Esophagus muscularis mucosa (tissue), 4 donors: Measurements from ENCODE around the gene CASS4. TPM values are rescaled to one million over a fixed set of nuclear protein-coding genes. Genes with fewer than 3 reads are reported as not detected.

Experiments
- DNase-seq: peaks from one replicate; pipeline ENCODE4 v3.0.0-alpha.2; 2017; ENCODE audit errors: extremely low spot score
- H3K27ac ChIP-seq, 4 donors: fragments of 200-600 bp; sonication (generic); replicated peaks in 1 of 4; 1 replicate in 3 of 4; 2 replicates in 1 of 4; pipeline ENCODE4 v1.5.1; 2016 to 2019; ENCODE audit warnings: mild to moderate bottlenecking in 1 of 4
- H3K27me3 ChIP-seq, 4 donors: fragments of 200-600 bp; sonication (generic); one replicate each; pipeline versions ENCODE4 v1.5.1 to v1.6.0; 2016 to 2019
- H3K36me3 ChIP-seq, 4 donors: fragments of 200-600 bp; sonication (generic); one replicate each; pipeline ENCODE4 v1.5.1; 2016 to 2019
- H3K4me1 ChIP-seq, 4 donors: fragments of 200-600 bp; sonication (generic); one replicate each; pipeline ENCODE4 v1.5.1; 2016 to 2019
- H3K4me3 ChIP-seq, 4 donors: fragments of 200-600 bp; sonication (generic); 1 replicate in 2 of 4; 2 replicates in 2 of 4; pipeline ENCODE4 v1.5.1; 2016 to 2019; ENCODE audit warnings: mild to moderate bottlenecking in 4 of 4, moderate library complexity in 1 of 4
- H3K9me3 ChIP-seq, 4 donors: fragments of 200-600 bp; sonication (generic); 1 replicate in 3 of 4; 2 replicates in 1 of 4; pipeline ENCODE4 v1.5.1; 2016 to 2019
- EP300 ChIP-seq: sonication (generic); formaldehyde crosslinking; IDR thresholded peaks from one replicate; pipeline ENCODE4 v1.6.1; 2017; ENCODE audit warnings: antibody characterized with exemption
- POLR2A ChIP-seq: fragments of 450-650 bp; IDR thresholded peaks from one replicate; pipeline ENCODE4 v1.6.1; 2017; ENCODE audit warnings: antibody characterized with exemption, moderate library complexity, mild to moderate bottlenecking, low read depth
- POLR2AphosphoS5 ChIP-seq, 2 donors: sonication (generic); formaldehyde crosslinking; IDR thresholded peaks; one replicate each; pipeline ENCODE4 v1.6.1; 2017; ENCODE audit warnings: antibody characterized with exemption in 2 of 2
- WGBS: methylation state at CpG from one replicate; pipeline ENCODE4 v1.1.5; 2018; 5-methylcytosine and 5-hydroxymethylcytosine counted together
- intact Hi-C: fragments of 100-400 bp; cut with DNase I; formaldehyde crosslinking; loops from one replicate; pipeline ENCODE4 v1.15.1; 2023
- total RNA-seq, 4 donors: library from RNA; depleted of rRNA; stranded (reverse); fragments of >200 nt; gene quantifications; one replicate each; pipeline versions ENCODE4 v1.1.0 to v1.2.1, GENCODE V29; 2016
- TF ChIP-seq, protein P1 (sequence below), 3 experiments: fragments of 200-600 bp in 2 of 3; fragments of 450-650 bp in 1 of 3; sonication (generic) in 2 of 3; IDR thresholded peaks; one replicate each; pipeline ENCODE4 v1.5.1; 2017 to 2019; ENCODE audit warnings: antibody characterized with exemption in 3 of 3, mild to moderate bottlenecking in 2 of 3, moderate library complexity in 1 of 3

Gene CASS4, protein sequence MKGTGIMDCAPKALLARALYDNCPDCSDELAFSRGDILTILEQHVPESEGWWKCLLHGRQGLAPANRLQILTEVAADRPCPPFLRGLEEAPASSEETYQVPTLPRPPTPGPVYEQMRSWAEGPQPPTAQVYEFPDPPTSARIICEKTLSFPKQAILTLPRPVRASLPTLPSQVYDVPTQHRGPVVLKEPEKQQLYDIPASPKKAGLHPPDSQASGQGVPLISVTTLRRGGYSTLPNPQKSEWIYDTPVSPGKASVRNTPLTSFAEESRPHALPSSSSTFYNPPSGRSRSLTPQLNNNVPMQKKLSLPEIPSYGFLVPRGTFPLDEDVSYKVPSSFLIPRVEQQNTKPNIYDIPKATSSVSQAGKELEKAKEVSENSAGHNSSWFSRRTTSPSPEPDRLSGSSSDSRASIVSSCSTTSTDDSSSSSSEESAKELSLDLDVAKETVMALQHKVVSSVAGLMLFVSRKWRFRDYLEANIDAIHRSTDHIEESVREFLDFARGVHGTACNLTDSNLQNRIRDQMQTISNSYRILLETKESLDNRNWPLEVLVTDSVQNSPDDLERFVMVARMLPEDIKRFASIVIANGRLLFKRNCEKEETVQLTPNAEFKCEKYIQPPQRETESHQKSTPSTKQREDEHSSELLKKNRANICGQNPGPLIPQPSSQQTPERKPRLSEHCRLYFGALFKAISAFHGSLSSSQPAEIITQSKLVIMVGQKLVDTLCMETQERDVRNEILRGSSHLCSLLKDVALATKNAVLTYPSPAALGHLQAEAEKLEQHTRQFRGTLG
- total RNA-seq: 1 to 10 TPM; 3.1 to 8.1 (median 5.4) TPM

DNA sequence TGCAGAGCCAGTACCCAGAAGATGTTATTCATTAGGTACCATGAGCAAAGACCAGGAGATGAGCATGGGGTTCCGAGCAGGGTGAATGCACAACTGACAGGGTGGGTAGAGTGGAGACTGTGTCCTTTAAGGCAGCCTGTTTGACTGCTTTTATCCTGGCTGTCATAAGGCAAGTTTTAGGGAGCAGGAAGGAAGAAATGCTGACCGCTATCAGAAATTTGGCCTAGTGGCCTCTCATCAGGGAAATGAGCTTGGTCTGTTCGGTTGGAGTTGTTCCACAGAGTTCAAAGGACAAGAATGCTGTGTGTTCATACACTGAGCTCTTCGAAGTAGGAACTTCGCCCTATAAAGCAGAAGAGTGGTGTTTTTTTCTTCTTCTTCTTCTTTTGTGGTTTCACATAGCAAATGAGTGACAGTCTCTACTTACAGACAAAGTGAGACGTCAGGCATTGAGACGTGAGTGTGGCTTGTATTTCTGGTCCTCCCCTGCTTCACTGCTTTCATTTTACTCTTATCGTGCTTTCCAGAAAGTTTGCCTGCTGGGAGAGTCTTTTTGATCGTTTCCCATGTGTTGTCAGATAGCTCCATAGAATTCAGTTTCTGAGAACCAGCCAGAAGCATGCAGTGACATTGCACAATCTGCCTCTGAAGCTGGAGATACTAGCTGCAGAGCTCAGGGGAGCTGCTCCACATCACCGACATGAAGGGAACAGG lies at the start of gene CASS4:
TSS of gene CASS4 (plus strand) at position 502 of the 714 bp plus-strand sequence. CDS start at position 701, 199 bp downstream.
- 37% methylated on average over 9 of the region's 10 CpGs for WGBS
- H3K9me3 ChIP-seq: no peaks in the 10 kb centered on the region
- TF ChIP-seq POLR2A (no peak), POLR2AphosphoS5 (IDR thresholded peaks at IDR 0.05) (peak in 1 of 2 donors; percentile 6), EP300 (no peak)
- TF ChIP-seq, protein P1, sequence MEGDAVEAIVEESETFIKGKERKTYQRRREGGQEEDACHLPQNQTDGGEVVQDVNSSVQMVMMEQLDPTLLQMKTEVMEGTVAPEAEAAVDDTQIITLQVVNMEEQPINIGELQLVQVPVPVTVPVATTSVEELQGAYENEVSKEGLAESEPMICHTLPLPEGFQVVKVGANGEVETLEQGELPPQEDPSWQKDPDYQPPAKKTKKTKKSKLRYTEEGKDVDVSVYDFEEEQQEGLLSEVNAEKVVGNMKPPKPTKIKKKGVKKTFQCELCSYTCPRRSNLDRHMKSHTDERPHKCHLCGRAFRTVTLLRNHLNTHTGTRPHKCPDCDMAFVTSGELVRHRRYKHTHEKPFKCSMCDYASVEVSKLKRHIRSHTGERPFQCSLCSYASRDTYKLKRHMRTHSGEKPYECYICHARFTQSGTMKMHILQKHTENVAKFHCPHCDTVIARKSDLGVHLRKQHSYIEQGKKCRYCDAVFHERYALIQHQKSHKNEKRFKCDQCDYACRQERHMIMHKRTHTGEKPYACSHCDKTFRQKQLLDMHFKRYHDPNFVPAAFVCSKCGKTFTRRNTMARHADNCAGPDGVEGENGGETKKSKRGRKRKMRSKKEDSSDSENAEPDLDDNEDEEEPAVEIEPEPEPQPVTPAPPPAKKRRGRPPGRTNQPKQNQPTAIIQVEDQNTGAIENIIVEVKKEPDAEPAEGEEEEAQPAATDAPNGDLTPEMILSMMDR (IDR thresholded peaks at IDR 0.05): no peak
- H3K4me3 ChIP-seq: peak within 1 kb of the TSS; percentile 15 to 40 (median 28)
- H3K27ac ChIP-seq: peak within 1 kb of the TSS; percentile 39 to 60 (median 53)
- peaks cover 9 to 22% (median 15%) of the 10 kb centered on the region in 4 donors for H3K36me3 ChIP-seq
- intact Hi-C loops: no loop called here
- no peaks in the 10 kb centered on the region for H3K27me3 ChIP-seq
- peaks cover 9 to 30% (median 16%) of the 10 kb centered on the region in 4 donors for H3K4me1 ChIP-seq
- no peak for DNase-seq

DNA sequence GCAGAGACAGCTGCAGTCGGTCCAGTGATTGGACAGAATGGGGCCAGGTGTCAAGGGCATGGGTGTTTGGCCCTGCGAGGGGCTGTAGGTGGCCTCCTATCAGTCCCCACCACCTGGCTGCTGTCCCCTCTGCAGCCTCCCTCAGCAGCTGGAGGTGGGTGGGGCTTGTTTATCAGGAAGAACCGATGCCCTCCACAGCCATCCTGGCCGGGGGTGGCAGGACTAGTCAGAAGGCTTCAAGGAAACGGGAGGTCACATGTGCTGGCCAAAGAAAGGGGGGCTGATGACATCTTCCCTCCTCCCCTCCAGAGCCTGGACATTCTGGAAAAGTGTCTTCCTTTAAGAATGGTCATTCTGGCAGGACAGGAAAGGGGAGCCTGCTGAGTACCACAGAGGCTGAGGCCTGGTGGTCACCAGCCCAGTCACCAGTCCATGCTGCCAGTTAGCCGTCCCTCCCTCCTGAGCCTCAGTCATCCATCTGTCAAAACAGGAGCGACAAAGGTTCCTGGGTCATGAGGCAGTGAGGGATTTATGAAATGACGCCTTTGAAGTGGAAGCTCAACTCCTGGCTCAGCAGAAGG lies 49.1 kb upstream of the CASS4 start:
- intact Hi-C loops: no loop called here
- 57% methylated on average over 8 of the region's 8 CpGs for WGBS

DNA sequence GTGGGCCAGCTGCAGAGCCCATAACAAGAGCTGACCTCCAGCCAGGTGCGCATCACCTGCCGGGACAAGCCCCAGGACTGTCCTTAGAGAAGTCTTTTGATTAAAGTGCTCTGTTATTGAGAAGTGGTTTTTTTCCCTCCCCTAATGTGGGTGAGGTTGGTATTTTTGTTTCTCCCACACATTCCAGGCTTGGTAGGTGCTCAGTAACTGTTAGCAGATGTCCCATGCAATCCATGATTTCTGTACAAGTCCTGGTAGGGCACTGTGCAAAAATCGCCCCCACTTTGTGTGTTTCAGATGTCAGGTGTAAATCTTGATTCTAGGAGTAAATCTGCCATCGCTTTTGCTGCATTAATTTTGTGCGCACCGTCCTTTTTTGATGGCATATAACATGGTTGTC lies 48.6 kb upstream of the CASS4 start:
- peaks cover 15 to 42% (median 34%) of the 10 kb centered on the region in 4 donors for H3K4me1 ChIP-seq
- no peak for DNase-seq
- H3K27me3 ChIP-seq: no peaks in the 10 kb centered on the region
- no peak overlapping the region for H3K4me3 ChIP-seq
- TF ChIP-seq POLR2A (no peak), POLR2AphosphoS5 (IDR thresholded peaks at IDR 0.05) (no peak), EP300 (no peak)
- TF ChIP-seq, protein P1 (IDR thresholded peaks at IDR 0.05): no peak
- H3K27ac ChIP-seq: no peak overlapping the region
- intact Hi-C loops: no loop called here
- H3K9me3 ChIP-seq: no peaks in the 10 kb centered on the region
- WGBS: 97% methylated on average over 6 of the region's 6 CpGs
- peaks cover 33 to 54% (median 42%) of the 10 kb centered on the region in 4 donors for H3K36me3 ChIP-seq

More for the DNA sequence above, 49.1 kb upstream of the CASS4 start:
- TF ChIP-seq, protein P1 (IDR thresholded peaks at IDR 0.05): no peak
- TF ChIP-seq EP300 (no peak), POLR2A (no peak), POLR2AphosphoS5 (IDR thresholded peaks at IDR 0.05) (no peak)
- DNase-seq: no peak
- Histone ChIP-seq H3K36me3 (peaks cover 30 to 48% (median 38%) of the 10 kb centered on the region in 4 donors), H3K27ac (no peak overlapping the region), H3K9me3 (no peaks in the 10 kb centered on the region), H3K27me3 (no peaks in the 10 kb centered on the region), H3K4me3 (no peak overlapping the region), H3K4me1 (peaks cover 15 to 47% (median 36%) of the 10 kb centered on the region in 4 donors)

DNA sequence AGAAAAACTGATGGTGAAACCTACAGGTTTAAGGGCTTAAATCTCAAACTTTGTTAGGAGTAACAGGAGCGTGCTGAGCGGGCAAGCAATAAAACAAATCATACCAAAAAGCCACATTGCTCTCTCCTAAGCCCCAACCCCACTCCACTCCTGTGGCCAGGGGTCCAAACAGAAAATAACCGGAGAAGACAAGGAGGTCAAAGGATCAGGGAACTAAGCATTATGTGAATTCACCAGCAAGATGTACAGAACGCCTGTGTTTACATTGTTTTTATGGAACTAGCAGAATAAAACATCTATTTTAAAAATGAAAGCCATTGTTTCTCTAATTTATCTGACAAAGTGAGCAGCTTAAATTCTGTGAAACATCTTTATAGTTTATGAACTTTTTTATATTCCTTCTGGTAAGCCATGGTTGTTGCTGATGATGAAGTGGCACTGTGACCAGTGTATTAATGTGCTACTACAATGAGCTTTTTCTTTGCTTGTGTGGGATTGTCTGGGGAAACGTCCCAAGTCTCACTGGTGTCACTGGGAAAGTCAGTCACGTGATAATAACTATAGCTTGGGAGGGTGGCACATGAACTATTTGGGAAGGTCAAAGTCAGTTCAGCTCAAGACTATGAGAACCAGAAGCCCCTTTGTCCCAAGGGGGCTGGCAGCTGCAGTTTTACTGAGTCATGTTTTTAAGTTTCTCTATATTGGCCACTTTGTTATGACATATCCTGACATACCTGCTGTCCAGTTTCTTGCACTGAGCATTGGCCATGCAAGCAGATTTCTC lies 43.5 kb upstream of the CASS4 start:
- no peak for TF ChIP-seq EP300
- no peak for TF ChIP-seq POLR2A
- WGBS: 80% methylated on average over 6 of the region's 6 CpGs
- no peak overlapping the region for H3K27ac ChIP-seq

More for the DNA sequence above, 43.5 kb upstream of the CASS4 start:
- Histone ChIP-seq H3K27me3 (no peaks in the 10 kb centered on the region), H3K36me3 (peaks cover 39 to 66% (median 51%) of the 10 kb centered on the region in 4 donors), H3K4me3 (no peak overlapping the region), H3K9me3 (no peaks in the 10 kb centered on the region), H3K4me1 (peaks cover 0 to 2% (median 0%) of the 10 kb centered on the region in 4 donors)
- DNase-seq: no peak
- intact Hi-C loops: no loop called here
